ENCODE measurements around the gene GNG7. TPM values are rescaled to one million over a fixed set of nuclear protein-coding genes. Genes with fewer than 3 reads are reported as not detected.
"Not testable (repeated sequence)": the region's sequence is repeated elsewhere in the genome, so short reads cannot be mapped to it uniquely, and the experiment has no call there.

Gene GNG7
- total RNA-seq, 1 donor = 5.1 TPM

GRCh38 chr19:2477732-2478191 lies 224.7 kb downstream of the GNG7 start:
- DNase-seq (ENCODE audit: low read depth in 2 of 3, low spot score in 2 of 3) = no peak

- no peak for DNase-seq (ENCODE audit: low read depth in 2 of 3, low spot score in 2 of 3)
Measured at GRCh38 chr19:2477141-2477710, 225.3 kb downstream of the GNG7 start.

- peak in 2 of 3 donors; percentile 48 to 69 for DNase-seq (ENCODE audit: low read depth in 2 of 3, low spot score in 2 of 3)
Measured at GRCh38 chr19:2476451-2477140, 225.9 kb downstream of the GNG7 start.

- DNase-seq (ENCODE audit: low read depth in 2 of 3, low spot score in 2 of 3) = peak; percentile 98 to 99 (median 98)
Measured at GRCh38 chr19:2475702-2476450, 226.6 kb downstream of the GNG7 start, which contains the start of gene GADD45B. Gene GADD45B, plus strand, starts transcription at chr19:2476127. Its CDS starts 232 bp downstream, at chr19:2476359.

- DNase-seq (ENCODE audit: low read depth in 2 of 3, low spot score in 2 of 3) = peak in 1 of 3 donors; percentile 61
Measured at GRCh38 chr19:2475018-2475701, 227.3 kb downstream of the GNG7 start.

- DNase-seq (ENCODE audit: low read depth in 2 of 3, low spot score in 2 of 3) = peak; percentile 81 to 92 (median 91)
Measured at GRCh38 chr19:2474232-2475017, 228.1 kb downstream of the GNG7 start.

GRCh38 chr19:2469915-2470200 lies 232.6 kb downstream of the GNG7 start:
- DNase-seq (ENCODE audit: low read depth in 2 of 3, low spot score in 2 of 3) = not testable (repeated sequence)

- peak in 2 of 3 donors; percentile 50 to 68 for DNase-seq (ENCODE audit: low read depth in 2 of 3, low spot score in 2 of 3)
Measured at GRCh38 chr19:2469102-2469914, 233.2 kb downstream of the GNG7 start.

GRCh38 chr19:2468596-2468995 lies 233.9 kb downstream of the GNG7 start:
- DNase-seq (ENCODE audit: low read depth in 2 of 3, low spot score in 2 of 3) = no peak

- no peak for DNase-seq (ENCODE audit: low read depth in 2 of 3, low spot score in 2 of 3)
Measured at GRCh38 chr19:2464389-2464788, 238.1 kb downstream of the GNG7 start.

GRCh38 chr19:2463694-2464093 lies 238.8 kb downstream of the GNG7 start:
- not testable (repeated sequence) for DNase-seq (ENCODE audit: low read depth in 2 of 3, low spot score in 2 of 3)

GRCh38 chr19:2462635-2463421 lies 239.7 kb downstream of the GNG7 start:
- DNase-seq (ENCODE audit: low read depth in 2 of 3, low spot score in 2 of 3) = no peak

GRCh38 chr19:2461751-2462634 lies 240.5 kb downstream of the GNG7 start:
- DNase-seq (ENCODE audit: low read depth in 2 of 3, low spot score in 2 of 3) = peak in 1 of 3 donors; percentile 35

Small RNA genes within 50 kb of the gene (small RNA-seq; reads per million reads assigned to genes)
- not detected for gene MIR7850
- not detected for gene RN7SL121P
- not detected for gene RNU6-993P

Other genes starting within 250 kb of the GNG7 start
- gene LMNB2, start 245.7 kb downstream of the GNG7 start, total RNA-seq = 80.0 TPM
- 110 TPM for gene GADD45B, start 226.6 kb downstream of the GNG7 start, total RNA-seq
- gene DIRAS1, start 18.7 kb upstream of the GNG7 start, total RNA-seq = 7.3 TPM
- 228 TPM for gene SLC39A3, start 37.3 kb upstream of the GNG7 start, total RNA-seq
- gene SGTA, start 80.6 kb upstream of the GNG7 start, total RNA-seq = 50.6 TPM
- gene THOP1, start 82.8 kb upstream of the GNG7 start, total RNA-seq = 102 TPM
- gene ZNF554, start 117.2 kb upstream of the GNG7 start, total RNA-seq = 4.8 TPM
- 5.9 TPM for gene ZNF555, start 138.8 kb upstream of the GNG7 start, total RNA-seq
- gene ZNF556, start 164.6 kb upstream of the GNG7 start, total RNA-seq = not detected
- 3.5 TPM for gene ZNF57, start 198.2 kb upstream of the GNG7 start, total RNA-seq
- 3.8 TPM for gene ZNF77, start 242.3 kb upstream of the GNG7 start, total RNA-seq